ENCODE data around the gene PXMP4.

The PXMP4 gene

GRCh38 chr20:33724439-33725094, 4.5 kb upstream of the PXMP4 start:
- no peak for TF ChIP-seq ESRRG (CRISPR knock-in tag; IDR thresholded peaks at IDR 0.05)
- TF ChIP-seq TSHZ2 (CRISPR knock-in tag; IDR thresholded peaks at IDR 0.05): no peak
- no peak for TF ChIP-seq ZC3H10 (CRISPR knock-in tag; IDR thresholded peaks at IDR 0.05)
- no peak for TF ChIP-seq PATZ1 (CRISPR knock-in tag; IDR thresholded peaks at IDR 0.05; ENCODE audit: borderline replicate concordance)
- TF ChIP-seq ZNF70 (CRISPR knock-in tag; IDR thresholded peaks at IDR 0.05): no peak
- no peak for TF ChIP-seq RARB (CRISPR knock-in tag; IDR thresholded peaks at IDR 0.05)
- no peak for TF ChIP-seq CREB5 (CRISPR knock-in tag; IDR thresholded peaks at IDR 0.05; ENCODE audit: low read depth)
- no peak for TF ChIP-seq ZFP3 (CRISPR knock-in tag; IDR thresholded peaks at IDR 0.05)
- no peak for TF ChIP-seq ZFP30 (CRISPR knock-in tag; IDR thresholded peaks at IDR 0.05)
- TF ChIP-seq CSRNP3 (CRISPR knock-in tag; IDR thresholded peaks at IDR 0.05): no peak
- no peak for TF ChIP-seq OSR1 (CRISPR knock-in tag; IDR thresholded peaks at IDR 0.05)
- TF ChIP-seq TOX (CRISPR knock-in tag; IDR thresholded peaks at IDR 0.05; ENCODE audit: borderline replicate concordance): no peak
- no peak for TF ChIP-seq CSDC2 (CRISPR knock-in tag; IDR thresholded peaks at IDR 0.05)
- no peak for TF ChIP-seq TCF4 (CRISPR knock-in tag; IDR thresholded peaks at IDR 0.05; ENCODE audit: borderline replicate concordance)
- TF ChIP-seq BACH2 (CRISPR knock-in tag; IDR thresholded peaks at IDR 0.05; ENCODE audit: borderline replicate concordance): no peak
- no peak for TF ChIP-seq SNAI2 (CRISPR knock-in tag; IDR thresholded peaks at IDR 0.05)
- no peak for ATAC-seq

- ATAC-seq: no peak
- TF ChIP-seq ARNTL (CRISPR knock-in tag; IDR thresholded peaks at IDR 0.05; ENCODE audit: borderline replicate concordance, low read depth) (no peak), ZC3H10 (CRISPR knock-in tag; IDR thresholded peaks at IDR 0.05) (no peak), CREB5 (CRISPR knock-in tag; IDR thresholded peaks at IDR 0.05; ENCODE audit: low read depth) (no peak), ZNF8 (CRISPR knock-in tag; IDR thresholded peaks at IDR 0.05) (no peak), ZNF565 (CRISPR knock-in tag; conservative IDR thresholded peaks at IDR 0.05; ENCODE audit: low read depth) (no peak), GLIS3 (CRISPR knock-in tag; IDR thresholded peaks at IDR 0.05) (no peak), ZFP3 (CRISPR knock-in tag; IDR thresholded peaks at IDR 0.05) (no peak), POU6F1 (CRISPR knock-in tag; IDR thresholded peaks at IDR 0.05; ENCODE audit: borderline replicate concordance, low read depth) (no peak), PPARA (CRISPR knock-in tag; IDR thresholded peaks at IDR 0.05; ENCODE audit: borderline replicate concordance) (no peak), OSR1 (CRISPR knock-in tag; IDR thresholded peaks at IDR 0.05) (no peak), TSHZ2 (CRISPR knock-in tag; IDR thresholded peaks at IDR 0.05) (no peak), TOX (CRISPR knock-in tag; IDR thresholded peaks at IDR 0.05; ENCODE audit: borderline replicate concordance) (no peak), RARB (CRISPR knock-in tag; IDR thresholded peaks at IDR 0.05) (no peak), TCF4 (CRISPR knock-in tag; IDR thresholded peaks at IDR 0.05; ENCODE audit: borderline replicate concordance) (no peak), BACH2 (CRISPR knock-in tag; IDR thresholded peaks at IDR 0.05; ENCODE audit: borderline replicate concordance) (no peak), ZFP30 (CRISPR knock-in tag; IDR thresholded peaks at IDR 0.05) (no peak), CSRNP3 (CRISPR knock-in tag; IDR thresholded peaks at IDR 0.05) (no peak)
Measured at GRCh38 chr20:33721391-33722140, 1.5 kb upstream of the PXMP4 start.
